Stimulated activated CD4-positive, alpha-beta T cell treated with anti-CD3 and anti-CD28 coated beads, Interleukin-1b, Interleukin-23, amount 100 ng/mL, for 24 hours (primary cell): ENCODE data around the gene MPDZ.

Experiments used
- DNase-seq, 4 experiments: peaks; one replicate each; pipeline ENCODE4 v3.0.0-alpha.2; 2020; ENCODE audit warnings: low read depth in 4 of 4, low spot score in 1 of 4

The MPDZ gene, protein sequence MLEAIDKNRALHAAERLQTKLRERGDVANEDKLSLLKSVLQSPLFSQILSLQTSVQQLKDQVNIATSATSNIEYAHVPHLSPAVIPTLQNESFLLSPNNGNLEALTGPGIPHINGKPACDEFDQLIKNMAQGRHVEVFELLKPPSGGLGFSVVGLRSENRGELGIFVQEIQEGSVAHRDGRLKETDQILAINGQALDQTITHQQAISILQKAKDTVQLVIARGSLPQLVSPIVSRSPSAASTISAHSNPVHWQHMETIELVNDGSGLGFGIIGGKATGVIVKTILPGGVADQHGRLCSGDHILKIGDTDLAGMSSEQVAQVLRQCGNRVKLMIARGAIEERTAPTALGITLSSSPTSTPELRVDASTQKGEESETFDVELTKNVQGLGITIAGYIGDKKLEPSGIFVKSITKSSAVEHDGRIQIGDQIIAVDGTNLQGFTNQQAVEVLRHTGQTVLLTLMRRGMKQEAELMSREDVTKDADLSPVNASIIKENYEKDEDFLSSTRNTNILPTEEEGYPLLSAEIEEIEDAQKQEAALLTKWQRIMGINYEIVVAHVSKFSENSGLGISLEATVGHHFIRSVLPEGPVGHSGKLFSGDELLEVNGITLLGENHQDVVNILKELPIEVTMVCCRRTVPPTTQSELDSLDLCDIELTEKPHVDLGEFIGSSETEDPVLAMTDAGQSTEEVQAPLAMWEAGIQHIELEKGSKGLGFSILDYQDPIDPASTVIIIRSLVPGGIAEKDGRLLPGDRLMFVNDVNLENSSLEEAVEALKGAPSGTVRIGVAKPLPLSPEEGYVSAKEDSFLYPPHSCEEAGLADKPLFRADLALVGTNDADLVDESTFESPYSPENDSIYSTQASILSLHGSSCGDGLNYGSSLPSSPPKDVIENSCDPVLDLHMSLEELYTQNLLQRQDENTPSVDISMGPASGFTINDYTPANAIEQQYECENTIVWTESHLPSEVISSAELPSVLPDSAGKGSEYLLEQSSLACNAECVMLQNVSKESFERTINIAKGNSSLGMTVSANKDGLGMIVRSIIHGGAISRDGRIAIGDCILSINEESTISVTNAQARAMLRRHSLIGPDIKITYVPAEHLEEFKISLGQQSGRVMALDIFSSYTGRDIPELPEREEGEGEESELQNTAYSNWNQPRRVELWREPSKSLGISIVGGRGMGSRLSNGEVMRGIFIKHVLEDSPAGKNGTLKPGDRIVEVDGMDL (N-terminal part only)

DNA sequence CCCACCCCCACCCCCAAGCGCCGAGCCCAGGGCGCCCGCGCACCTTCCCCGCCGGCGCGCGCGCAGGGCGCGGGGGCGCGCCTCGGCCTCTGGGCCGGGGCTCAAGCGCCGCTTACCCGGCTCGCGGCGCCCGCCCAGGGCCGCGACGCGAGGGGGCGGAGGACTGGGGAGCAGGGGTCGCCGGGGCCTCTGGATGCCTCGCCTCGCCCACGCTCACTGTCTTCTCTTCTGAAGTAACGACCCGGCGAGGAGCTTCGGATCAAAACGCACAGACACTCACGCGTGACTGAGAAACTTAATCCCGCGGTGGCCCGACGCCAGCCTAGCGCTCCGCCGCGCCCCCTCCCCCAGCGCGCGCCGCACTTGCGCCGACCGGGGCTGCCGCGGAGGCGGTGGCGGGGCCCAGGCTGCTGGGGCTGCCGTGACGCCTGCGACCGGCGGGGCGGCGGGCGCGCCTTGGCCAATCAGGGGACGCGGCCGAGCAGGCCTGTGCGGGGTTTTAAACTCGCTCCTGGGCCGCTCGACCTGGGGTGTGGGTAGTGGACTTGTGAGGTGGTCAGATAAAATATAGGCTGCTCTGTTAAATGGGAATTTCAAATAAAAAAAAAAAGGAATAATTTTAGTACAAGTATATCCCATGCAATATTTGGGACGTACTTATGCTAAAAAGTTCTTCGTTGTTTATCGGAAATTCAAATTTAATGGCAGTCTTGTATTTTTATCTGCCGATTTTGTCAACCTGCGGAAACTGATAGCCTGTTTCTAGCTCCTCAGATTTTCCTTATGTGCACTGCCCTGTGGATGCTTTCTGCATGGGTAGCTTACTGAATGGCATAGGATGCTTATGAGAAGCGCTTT lies at the start of gene MPDZ:
MPDZ (minus strand) TSS at position 409 of the 858 bp plus-strand sequence. CDS start 29,377 bp downstream, outside the sequence.
- DNase-seq: no peak

DNA sequence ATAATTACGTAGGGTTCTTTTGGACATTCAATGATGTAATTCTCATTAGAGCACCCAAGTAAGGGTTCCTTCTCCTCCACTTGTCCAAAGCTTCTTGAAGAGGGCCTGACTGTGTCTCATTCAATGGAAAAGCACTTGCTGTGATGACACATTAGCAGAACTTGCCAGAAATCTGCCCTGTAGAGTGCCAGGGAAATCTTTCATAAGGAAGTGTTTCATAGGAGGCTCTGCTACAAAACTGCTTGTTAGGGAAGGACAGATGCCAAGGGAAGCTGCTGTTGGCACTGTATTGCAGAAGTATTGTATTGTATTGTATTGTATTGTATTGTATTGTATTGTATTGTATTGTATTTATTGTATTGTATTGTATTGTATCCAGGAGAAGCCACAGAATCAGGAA lies 45.5 kb upstream of the MPDZ start:
- no peak for DNase-seq

DNA sequence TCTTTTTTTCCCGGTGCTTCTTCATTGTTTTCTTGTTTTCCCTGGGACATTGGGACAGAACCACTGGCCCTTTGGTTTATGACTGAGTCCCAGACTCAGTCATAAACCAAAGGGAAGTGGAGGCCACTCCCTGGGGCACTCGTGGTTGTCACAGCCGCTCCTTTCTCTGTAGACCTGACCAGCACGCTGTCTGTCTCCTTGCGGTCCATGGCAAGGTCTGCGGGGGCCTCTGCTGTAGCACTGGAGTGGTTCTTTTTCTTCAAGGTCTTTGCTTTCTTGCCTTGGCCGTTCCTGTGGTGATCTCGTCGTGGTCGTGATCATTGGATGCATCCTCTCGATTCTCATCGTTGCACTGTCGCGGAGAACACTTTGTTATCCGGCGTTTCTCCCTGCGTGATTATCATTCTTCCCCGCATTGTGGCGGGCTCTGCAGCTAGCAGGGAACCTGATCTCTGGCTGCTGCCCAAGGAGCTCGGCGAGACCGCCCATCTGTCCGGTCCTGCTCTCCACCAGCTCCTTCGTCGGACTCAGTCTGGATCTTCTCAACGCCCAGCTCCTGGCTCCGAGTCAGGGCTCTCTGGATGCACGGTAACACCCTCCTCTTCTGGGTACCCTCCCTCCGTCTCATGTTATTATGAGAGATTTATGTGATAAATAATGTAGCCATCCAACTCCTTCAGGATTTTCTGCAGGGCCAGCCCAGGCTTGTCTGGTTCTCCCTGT lies 43.5 kb upstream of the MPDZ start:
- DNase-seq: no peak

DNA sequence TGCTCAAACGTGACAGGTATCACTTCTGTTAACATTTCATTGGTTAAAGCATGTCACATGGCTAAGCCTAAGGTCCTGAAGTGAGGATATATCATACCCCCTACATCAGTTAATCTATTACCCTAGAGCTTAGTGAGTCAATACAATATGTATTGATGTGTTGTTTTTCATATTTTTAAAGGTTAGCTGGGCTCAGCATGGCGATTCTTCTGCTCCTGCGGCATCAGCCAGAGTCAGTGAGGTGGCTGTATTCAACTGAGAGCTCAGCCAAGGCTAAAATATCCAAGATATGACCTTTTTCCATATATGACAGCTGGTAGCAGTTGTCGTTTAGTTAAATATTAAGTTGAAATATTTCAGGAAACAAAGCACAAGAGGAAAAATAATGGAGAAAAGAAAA lies 38.5 kb upstream of the MPDZ start:
- no peak for DNase-seq

DNA sequence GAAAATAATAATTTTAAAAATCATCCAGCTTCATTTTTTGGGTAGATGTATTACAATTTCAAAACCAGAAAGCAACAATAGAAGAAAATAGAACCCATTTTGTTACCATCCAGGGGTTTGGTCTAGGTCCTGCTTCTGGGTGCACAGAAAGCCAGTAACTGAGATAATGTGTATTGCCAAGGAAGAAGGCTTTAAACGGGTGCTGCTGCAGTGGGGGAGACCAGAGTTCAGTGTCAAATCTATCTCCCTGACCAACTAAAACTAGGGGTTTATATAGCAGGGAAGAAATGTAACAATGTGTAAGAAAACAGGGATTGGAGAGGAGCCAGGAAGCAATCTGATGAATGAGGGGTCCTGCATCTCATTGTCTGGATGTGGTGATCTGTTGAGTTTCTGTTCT lies 17.5 kb upstream of the MPDZ start:
- no peak for DNase-seq

- no peak for DNase-seq
Observed at GRCh38 chr9:13295556-13295955, 16.1 kb upstream of the MPDZ start.

- no peak for DNase-seq
Observed at GRCh38 chr9:13292782-13293181, 13.3 kb upstream of the MPDZ start.

DNA sequence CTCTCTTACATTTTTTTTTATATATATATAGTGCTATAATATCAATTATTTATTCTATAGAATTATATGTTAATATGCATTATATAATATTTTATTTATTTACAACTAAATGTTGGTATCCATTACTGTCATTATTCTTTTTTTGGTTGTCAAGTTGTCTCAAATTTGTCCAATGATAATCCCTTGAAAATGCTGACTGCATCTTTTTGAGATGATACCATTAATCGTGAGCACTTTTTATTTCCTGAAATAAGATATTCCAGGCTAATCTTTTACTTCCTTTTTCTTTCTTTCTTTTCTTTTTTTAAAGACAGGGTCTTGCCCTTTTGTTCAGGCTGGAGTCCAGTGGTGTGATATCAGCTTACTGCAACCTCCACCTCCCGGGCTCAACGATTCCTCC lies 12.7 kb upstream of the MPDZ start:
- no peak for DNase-seq

GRCh38 chr9:13291718-13292117 lies 12.2 kb upstream of the MPDZ start:
- no peak for DNase-seq

GRCh38 chr9:13284011-13284410 lies 4.5 kb upstream of the MPDZ start:
- no peak for DNase-seq

- no peak for DNase-seq
Observed at GRCh38 chr9:13282998-13283397, 3.5 kb upstream of the MPDZ start.

DNA sequence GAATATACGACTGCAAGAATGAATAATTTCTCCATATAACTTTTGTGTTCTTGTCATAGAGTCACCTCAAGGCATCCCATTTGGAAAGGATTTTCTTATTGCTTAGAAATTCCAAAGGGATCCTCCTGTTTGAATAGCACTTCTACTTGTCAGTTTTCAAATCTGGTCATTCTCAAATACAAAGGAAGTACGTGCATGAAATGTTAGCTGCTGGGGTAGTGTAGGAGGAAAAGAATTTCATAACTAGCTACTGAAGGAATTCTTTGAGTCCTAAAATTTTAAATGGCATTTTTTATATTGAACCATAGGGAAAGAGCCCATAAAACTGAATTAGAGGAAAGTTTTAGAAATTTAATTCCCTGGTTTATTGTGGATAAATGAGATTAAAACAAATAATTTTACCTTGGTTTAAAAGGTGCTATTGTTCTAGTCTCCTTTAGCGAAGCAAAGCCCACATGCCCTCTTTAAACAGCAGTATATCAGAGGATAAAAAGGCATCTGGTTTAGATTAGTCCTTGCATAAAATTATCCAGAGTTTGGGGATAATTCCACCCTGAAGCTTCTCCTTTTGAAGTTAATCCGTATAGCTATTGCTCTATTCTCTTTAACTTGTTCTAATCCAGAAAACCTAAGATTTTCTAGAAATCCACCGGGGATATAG lies 2.0 kb upstream of the MPDZ start:
- DNase-seq: no peak

GRCh38 chr9:13278368-13279246 lies 885 bp downstream of the MPDZ start:
- no peak for DNase-seq

DNA sequence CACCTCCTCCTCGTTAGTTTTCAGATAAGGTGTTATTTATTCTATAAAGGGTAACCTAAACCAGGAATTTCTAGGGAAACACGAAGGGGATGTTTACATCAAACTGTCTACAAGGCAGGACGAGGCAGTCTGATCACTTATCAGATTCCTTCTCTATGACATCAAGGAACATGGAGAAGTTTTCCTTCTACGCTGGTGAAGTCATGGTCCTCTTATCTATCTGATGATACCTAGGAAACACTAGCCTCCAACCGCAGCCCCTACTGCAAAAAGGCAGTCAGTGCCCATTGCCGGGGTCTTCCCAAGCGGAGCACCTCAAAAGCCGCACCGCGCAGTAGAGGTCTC lies 1.5 kb downstream of the MPDZ start:
- no peak for DNase-seq

DNA sequence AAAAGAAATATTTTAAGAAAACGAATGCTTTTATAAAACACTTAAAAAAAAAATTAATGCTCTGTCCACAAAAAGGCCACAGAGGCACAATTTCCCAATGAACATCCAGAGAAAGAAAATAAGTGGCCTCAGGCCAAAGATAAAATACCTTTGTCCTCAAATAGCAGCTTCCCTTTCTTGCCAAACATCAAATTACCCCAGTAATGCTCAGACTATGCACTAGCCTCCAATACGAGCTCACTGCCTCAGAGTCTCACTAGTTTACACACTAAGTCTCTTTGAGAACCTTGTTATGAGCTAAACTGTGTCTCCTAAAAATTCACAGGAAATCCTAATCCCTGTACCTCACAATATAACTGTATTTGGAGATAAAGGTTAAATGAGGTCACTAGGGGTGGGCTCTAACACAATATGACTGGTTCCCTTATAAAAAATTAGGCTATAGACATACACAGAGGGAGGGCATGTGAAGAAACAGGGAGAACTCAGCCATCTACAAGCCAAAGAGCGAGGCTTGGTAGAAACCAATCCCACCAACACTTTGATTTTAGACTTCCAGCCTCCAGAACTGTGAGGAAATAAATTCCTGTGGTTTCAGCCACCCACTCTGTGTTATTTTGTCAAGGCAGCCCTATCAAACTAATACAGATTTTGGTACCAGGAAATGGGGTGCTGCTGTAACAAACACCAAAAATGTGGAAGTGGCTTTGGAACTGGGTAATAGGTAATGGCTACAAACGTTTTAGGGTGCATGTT lies 4.4 kb downstream of the MPDZ start:
- no peak for DNase-seq

- no peak for DNase-seq
Observed at GRCh38 chr9:13270734-13271133, 8.8 kb downstream of the MPDZ start.

GRCh38 chr9:13269589-13270452 lies 9.7 kb downstream of the MPDZ start:
- DNase-seq: no peak
